HEK293 (cell line): ENCODE data around the gene NOXO1.
A peak's percentile ranks its signal among the peaks of the same experiment; 100 is the strongest.

Experiments
- KLF7 ChIP-seq: fragments of 450-650 bp; formaldehyde crosslinking; IDR thresholded peaks from 2 replicates; pipeline ENCODE4 v1.5.1; 2016; ENCODE audit warnings: missing biosample characterization, missing genetic modification characterization, borderline replicate concordance
- KLF8 ChIP-seq: fragments of 450-650 bp; formaldehyde crosslinking; IDR thresholded peaks from 2 replicates; pipeline ENCODE4 v1.5.1; 2016; ENCODE audit warnings: missing biosample characterization, missing genetic modification characterization
- PRDM1 ChIP-seq: fragments of 450-650 bp; formaldehyde crosslinking; IDR thresholded peaks from 2 replicates; pipeline ENCODE4; 2016; ENCODE audit warnings: missing biosample characterization, missing genetic modification characterization
- ZBTB21 ChIP-seq: fragments of 450-650 bp; formaldehyde crosslinking; IDR thresholded peaks from 2 replicates; pipeline ENCODE4 v1.5.1; 2017; ENCODE audit warnings: missing biosample characterization, missing genetic modification characterization
- ZBTB48 ChIP-seq: fragments of 450-650 bp; formaldehyde crosslinking; IDR thresholded peaks from 2 replicates; pipeline ENCODE4 v1.5.1; 2016; ENCODE audit warnings: missing biosample characterization, missing genetic modification characterization
- ZBTB7A ChIP-seq: fragments of 450-650 bp; formaldehyde crosslinking; IDR thresholded peaks from 2 replicates; pipeline ENCODE4 v1.5.1; 2016; ENCODE audit warnings: low read depth, missing biosample characterization, missing genetic modification characterization
- ZBTB8A ChIP-seq: fragments of 450-650 bp; formaldehyde crosslinking; IDR thresholded peaks from 2 replicates; pipeline ENCODE4 v1.5.1; 2016; ENCODE audit warnings: missing biosample characterization, missing genetic modification characterization
- ZNF133 ChIP-seq: fragments of 450-650 bp; formaldehyde crosslinking; IDR thresholded peaks from 2 replicates; pipeline ENCODE4 v1.5.1; 2016; ENCODE audit warnings: missing biosample characterization, missing genetic modification characterization
- ZNF24 ChIP-seq: fragments of 450-650 bp; formaldehyde crosslinking; IDR thresholded peaks from 2 replicates; pipeline ENCODE4 v1.5.1; 2016; ENCODE audit warnings: missing biosample characterization, missing genetic modification characterization
- ZNF292 ChIP-seq: fragments of 450-650 bp; formaldehyde crosslinking; IDR thresholded peaks from 2 replicates; pipeline ENCODE4 v1.5.1; 2016; ENCODE audit warnings: low read depth, missing biosample characterization, missing genetic modification characterization, borderline replicate concordance
- ZNF366 ChIP-seq: fragments of 450-650 bp; formaldehyde crosslinking; conservative IDR thresholded peaks from 2 replicates; pipeline ENCODE4 v1.5.1; 2016; ENCODE audit warnings: missing biosample characterization, missing genetic modification characterization
- ZNF473 ChIP-seq: fragments of 450-650 bp; formaldehyde crosslinking; IDR thresholded peaks from 2 replicates; pipeline ENCODE4 v1.5.1; 2017; ENCODE audit warnings: missing biosample characterization, missing genetic modification characterization
- ZNF561 ChIP-seq: fragments of 450-650 bp; IDR thresholded peaks from 2 replicates; pipeline ENCODE4 v1.5.1; 2018; ENCODE audit warnings: missing biosample characterization, missing genetic modification characterization, borderline replicate concordance
- ZNF629 ChIP-seq: fragments of 450-650 bp; formaldehyde crosslinking; IDR thresholded peaks from 2 replicates; pipeline ENCODE4 v1.5.1; 2017; ENCODE audit warnings: missing biosample characterization, missing genetic modification characterization
- ZNF76 ChIP-seq: fragments of 450-650 bp; formaldehyde crosslinking; IDR thresholded peaks from 2 replicates; pipeline ENCODE4; 2016; ENCODE audit warnings: low read depth, missing biosample characterization, missing genetic modification characterization, borderline replicate concordance
- ZNF792 ChIP-seq: fragments of 450-650 bp; formaldehyde crosslinking; IDR thresholded peaks from 2 replicates; pipeline ENCODE4 v1.5.1; 2016; ENCODE audit warnings: missing biosample characterization, missing genetic modification characterization
- TF ChIP-seq, protein P1 (sequence below): fragments of 450-650 bp; formaldehyde crosslinking; IDR thresholded peaks from 2 replicates; pipeline ENCODE4 v1.5.1; 2016; ENCODE audit warnings: missing biosample characterization, missing genetic modification characterization
- TF ChIP-seq, protein P2 (sequence below): fragments of 450-650 bp; formaldehyde crosslinking; conservative IDR thresholded peaks from 2 replicates; pipeline ENCODE4 v1.5.1; 2016; ENCODE audit warnings: low read depth, missing biosample characterization, missing genetic modification characterization
- TF ChIP-seq, protein P3 (sequence below): fragments of 450-650 bp; formaldehyde crosslinking; IDR thresholded peaks from 2 replicates; pipeline ENCODE4 v1.5.1; 2017; ENCODE audit warnings: missing biosample characterization, missing genetic modification characterization
- TF ChIP-seq, protein P4 (sequence below): fragments of 450-650 bp; formaldehyde crosslinking; IDR thresholded peaks from 2 replicates; pipeline ENCODE4 v1.5.1; 2016; ENCODE audit warnings: missing biosample characterization, missing genetic modification characterization
- TF ChIP-seq, protein P5 (sequence below): fragments of 450-650 bp; formaldehyde crosslinking; IDR thresholded peaks from 2 replicates; pipeline ENCODE4 v1.5.1; 2017; ENCODE audit warnings: missing biosample characterization, missing genetic modification characterization

NOXO1 gene

DNA sequence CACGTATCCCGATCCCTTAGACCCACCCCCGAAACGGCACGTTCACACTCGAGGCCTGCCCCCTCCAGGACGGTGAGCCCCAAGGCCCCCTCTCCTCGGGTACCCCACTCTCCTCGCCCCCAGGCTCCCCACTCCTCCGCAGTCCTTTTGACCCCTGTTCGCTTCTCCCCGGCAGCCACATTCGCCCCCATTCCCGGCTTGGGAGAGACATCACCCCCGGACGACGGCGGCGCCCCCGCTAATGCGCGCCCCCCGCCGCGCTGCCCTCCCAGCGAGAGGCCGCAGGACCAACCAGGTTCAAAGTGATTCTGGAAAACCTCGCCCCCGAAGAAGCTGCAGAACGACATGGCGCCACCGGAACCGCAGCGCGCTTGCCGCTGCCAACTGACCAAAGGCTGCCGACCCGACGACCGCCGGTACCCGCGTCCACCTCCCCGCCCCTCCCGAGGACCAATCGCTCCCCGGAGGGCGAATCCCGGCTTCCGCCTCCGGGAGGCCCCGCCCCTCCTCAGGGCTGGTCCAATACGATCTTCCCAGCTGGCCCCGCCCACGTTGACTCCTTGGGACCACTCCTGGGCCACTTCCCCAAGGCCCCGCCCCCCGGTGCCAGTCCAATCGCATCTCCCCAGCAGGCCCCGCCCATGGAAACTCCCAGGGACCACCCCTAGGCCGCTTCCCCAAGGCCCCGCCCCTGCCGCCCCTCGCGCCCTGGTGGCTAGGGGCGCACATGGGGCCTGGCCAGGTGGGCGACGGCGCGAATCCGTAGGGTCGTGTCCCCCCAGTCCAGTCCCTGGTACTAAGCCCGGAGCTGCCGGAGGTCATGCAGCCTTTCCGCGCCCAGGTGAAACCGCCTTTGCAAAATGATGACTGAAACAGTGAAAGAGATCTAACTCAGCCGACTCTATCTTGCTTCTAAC lies 38.2 kb downstream of the NOXO1 start, which contains the start of gene MSRB1 (continued):
- TF ChIP-seq KLF7 (tag by site-specific recombination): 0 out of 2 replicates have a peak, but pooled peaks have one; percentile 42
- TF ChIP-seq ZNF366: no peak
- peak; percentile 82; the same call in 1 of the 2 replicates for TF ChIP-seq ZBTB7A (tag by site-specific recombination)
- TF ChIP-seq ZBTB8A (tag by site-specific recombination): peak; percentile 96
- no peak for TF ChIP-seq ZNF292 (tag by site-specific recombination)
- TF ChIP-seq, protein P1, sequence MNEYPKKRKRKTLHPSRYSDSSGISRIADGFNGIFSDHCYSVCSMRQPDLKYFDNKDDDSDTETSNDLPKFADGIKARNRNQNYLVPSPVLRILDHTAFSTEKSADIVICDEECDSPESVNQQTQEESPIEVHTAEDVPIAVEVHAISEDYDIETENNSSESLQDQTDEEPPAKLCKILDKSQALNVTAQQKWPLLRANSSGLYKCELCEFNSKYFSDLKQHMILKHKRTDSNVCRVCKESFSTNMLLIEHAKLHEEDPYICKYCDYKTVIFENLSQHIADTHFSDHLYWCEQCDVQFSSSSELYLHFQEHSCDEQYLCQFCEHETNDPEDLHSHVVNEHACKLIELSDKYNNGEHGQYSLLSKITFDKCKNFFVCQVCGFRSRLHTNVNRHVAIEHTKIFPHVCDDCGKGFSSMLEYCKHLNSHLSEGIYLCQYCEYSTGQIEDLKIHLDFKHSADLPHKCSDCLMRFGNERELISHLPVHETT (tag by site-specific recombination): peak; percentile 67; the same call in 1 of the 2 replicates
- peak; percentile 57; the same call in 1 of the 2 replicates for TF ChIP-seq ZNF76 (tag by site-specific recombination)
- TF ChIP-seq ZNF24 (tag by site-specific recombination): 0 out of 2 replicates have a peak, but pooled peaks have one; percentile 44
- TF ChIP-seq ZNF473 (tag by site-specific recombination): no peak
- TF ChIP-seq ZBTB48 (tag by site-specific recombination): no peak
- TF ChIP-seq, protein P2, sequence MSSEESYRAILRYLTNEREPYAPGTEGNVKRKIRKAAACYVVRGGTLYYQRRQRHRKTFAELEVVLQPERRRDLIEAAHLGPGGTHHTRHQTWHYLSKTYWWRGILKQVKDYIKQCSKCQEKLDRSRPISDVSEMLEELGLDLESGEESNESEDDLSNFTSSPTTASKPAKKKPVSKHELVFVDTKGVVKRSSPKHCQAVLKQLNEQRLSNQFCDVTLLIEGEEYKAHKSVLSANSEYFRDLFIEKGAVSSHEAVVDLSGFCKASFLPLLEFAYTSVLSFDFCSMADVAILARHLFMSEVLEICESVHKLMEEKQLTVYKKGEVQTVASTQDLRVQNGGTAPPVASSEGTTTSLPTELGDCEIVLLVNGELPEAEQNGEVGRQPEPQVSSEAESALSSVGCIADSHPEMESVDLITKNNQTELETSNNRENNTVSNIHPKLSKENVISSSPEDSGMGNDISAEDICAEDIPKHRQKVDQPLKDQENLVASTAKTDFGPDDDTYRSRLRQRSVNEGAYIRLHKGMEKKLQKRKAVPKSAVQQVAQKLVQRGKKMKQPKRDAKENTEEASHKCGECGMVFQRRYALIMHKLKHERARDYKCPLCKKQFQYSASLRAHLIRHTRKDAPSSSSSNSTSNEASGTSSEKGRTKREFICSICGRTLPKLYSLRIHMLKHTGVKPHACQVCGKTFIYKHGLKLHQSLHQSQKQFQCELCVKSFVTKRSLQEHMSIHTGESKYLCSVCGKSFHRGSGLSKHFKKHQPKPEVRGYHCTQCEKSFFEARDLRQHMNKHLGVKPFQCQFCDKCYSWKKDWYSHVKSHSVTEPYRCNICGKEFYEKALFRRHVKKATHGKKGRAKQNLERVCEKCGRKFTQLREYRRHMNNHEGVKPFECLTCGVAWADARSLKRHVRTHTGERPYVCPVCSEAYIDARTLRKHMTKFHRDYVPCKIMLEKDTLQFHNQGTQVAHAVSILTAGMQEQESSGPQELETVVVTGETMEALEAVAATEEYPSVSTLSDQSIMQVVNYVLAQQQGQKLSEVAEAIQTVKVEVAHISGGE (tag by site-specific recombination): peak; percentile 52; the same call in 1 of the 2 replicates
- TF ChIP-seq, protein P3, sequence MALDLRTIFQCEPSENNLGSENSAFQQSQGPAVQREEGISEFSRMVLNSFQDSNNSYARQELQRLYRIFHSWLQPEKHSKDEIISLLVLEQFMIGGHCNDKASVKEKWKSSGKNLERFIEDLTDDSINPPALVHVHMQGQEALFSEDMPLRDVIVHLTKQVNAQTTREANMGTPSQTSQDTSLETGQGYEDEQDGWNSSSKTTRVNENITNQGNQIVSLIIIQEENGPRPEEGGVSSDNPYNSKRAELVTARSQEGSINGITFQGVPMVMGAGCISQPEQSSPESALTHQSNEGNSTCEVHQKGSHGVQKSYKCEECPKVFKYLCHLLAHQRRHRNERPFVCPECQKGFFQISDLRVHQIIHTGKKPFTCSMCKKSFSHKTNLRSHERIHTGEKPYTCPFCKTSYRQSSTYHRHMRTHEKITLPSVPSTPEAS (tag by site-specific recombination): no peak
- TF ChIP-seq ZNF792 (tag by site-specific recombination): no peak
- TF ChIP-seq, protein P4, sequence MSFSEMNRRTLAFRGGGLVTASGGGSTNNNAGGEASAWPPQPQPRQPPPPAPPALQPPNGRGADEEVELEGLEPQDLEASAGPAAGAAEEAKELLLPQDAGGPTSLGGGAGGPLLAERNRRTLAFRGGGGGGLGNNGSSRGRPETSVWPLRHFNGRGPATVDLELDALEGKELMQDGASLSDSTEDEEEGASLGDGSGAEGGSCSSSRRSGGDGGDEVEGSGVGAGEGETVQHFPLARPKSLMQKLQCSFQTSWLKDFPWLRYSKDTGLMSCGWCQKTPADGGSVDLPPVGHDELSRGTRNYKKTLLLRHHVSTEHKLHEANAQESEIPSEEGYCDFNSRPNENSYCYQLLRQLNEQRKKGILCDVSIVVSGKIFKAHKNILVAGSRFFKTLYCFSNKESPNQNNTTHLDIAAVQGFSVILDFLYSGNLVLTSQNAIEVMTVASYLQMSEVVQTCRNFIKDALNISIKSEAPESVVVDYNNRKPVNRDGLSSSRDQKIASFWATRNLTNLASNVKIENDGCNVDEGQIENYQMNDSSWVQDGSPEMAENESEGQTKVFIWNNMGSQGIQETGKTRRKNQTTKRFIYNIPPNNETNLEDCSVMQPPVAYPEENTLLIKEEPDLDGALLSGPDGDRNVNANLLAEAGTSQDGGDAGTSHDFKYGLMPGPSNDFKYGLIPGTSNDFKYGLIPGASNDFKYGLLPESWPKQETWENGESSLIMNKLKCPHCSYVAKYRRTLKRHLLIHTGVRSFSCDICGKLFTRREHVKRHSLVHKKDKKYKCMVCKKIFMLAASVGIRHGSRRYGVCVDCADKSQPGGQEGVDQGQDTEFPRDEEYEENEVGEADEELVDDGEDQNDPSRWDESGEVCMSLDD (tag by site-specific recombination): peak; percentile 72
- TF ChIP-seq KLF8 (tag by site-specific recombination): peak; percentile 75
- TF ChIP-seq ZNF561 (tag by site-specific recombination): no peak
- TF ChIP-seq, protein P5, sequence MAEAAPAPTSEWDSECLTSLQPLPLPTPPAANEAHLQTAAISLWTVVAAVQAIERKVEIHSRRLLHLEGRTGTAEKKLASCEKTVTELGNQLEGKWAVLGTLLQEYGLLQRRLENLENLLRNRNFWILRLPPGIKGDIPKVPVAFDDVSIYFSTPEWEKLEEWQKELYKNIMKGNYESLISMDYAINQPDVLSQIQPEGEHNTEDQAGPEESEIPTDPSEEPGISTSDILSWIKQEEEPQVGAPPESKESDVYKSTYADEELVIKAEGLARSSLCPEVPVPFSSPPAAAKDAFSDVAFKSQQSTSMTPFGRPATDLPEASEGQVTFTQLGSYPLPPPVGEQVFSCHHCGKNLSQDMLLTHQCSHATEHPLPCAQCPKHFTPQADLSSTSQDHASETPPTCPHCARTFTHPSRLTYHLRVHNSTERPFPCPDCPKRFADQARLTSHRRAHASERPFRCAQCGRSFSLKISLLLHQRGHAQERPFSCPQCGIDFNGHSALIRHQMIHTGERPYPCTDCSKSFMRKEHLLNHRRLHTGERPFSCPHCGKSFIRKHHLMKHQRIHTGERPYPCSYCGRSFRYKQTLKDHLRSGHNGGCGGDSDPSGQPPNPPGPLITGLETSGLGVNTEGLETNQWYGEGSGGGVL (tag by site-specific recombination): peak; percentile 59
- TF ChIP-seq PRDM1 (tag by site-specific recombination): no peak
- TF ChIP-seq ZNF133: no peak
- TF ChIP-seq ZBTB21 (tag by site-specific recombination): peak; percentile 12; the same call in 1 of the 2 replicates
- TF ChIP-seq ZNF629 (tag by site-specific recombination): peak; percentile 61; the same call in 1 of the 2 replicates
